ENCODE results near the gene CYP8B1. TPM values are rescaled to one million over a fixed set of nuclear protein-coding genes. Genes with fewer than 3 reads are reported as not detected.

CYP8B1 gene
- total and polyA plus RNA-seq, 2 experiments from 2014 or later, result not detected

- H3K4me2 ChIP-seq, result no peak overlapping the region
- H3K4me3 ChIP-seq, result no peak overlapping the region
- H3K4me1 Mint-ChIP-seq, result peaks cover 32% of the 10 kb centered on the region
- peaks cover 30% of the 10 kb centered on the region for H3K4me1 ChIP-seq (ENCODE audit: insufficient read depth)
- no peaks in the 10 kb centered on the region for H3K36me3 Mint-ChIP-seq (ENCODE audit: low read depth)
- H3K9me2 ChIP-seq (ENCODE audit: insufficient read depth), result peaks cover 29% of the 10 kb centered on the region
- peaks cover 3% of the 10 kb centered on the region for H3K27me3 Mint-ChIP-seq (ENCODE audit: insufficient read depth, low read depth, poor library complexity)
- H3K9me3 Mint-ChIP-seq, result peaks cover 3% of the 10 kb centered on the region; the same call in 2 of the 3 replicates
- ATAC-seq (no peak), DNase-seq (ENCODE audit: low spot score) (no peak)
- H3K27me3 ChIP-seq (ENCODE audit: insufficient read depth), result no peaks in the 10 kb centered on the region
- H3K27ac ChIP-seq (ENCODE audit: low read depth), result no peak overlapping the region
- no peaks in the 10 kb centered on the region for H4K20me1 ChIP-seq (replicated peaks; ENCODE audit: insufficient read depth)
- H2AFZ ChIP-seq, result peak overlapping the region; percentile 65; the same call in 1 of the 2 replicates
- H3K27ac Mint-ChIP-seq, result no peak overlapping the region
- TF ChIP-seq POLR2AphosphoS5 (IDR thresholded peaks at IDR 0.05; ENCODE audit: low read depth) (no peak), EZH2phosphoT487 (IDR thresholded peaks at IDR 0.05; ENCODE audit: unreplicated experiment) (no peak), REST (IDR thresholded peaks at IDR 0.05; ENCODE audit: unreplicated experiment) (no peak), JUNB (IDR thresholded peaks at IDR 0.05; ENCODE audit: unreplicated experiment) (no peak), ETS1 (IDR thresholded peaks at IDR 0.05) (no peak), EZH2 (IDR thresholded peaks at IDR 0.05; ENCODE audit: low read depth, unreplicated experiment) (no peak), ZNF114 (CRISPR knock-in tag; IDR thresholded peaks at IDR 0.05) (no peak), ZNF462 (CRISPR knock-in tag; IDR thresholded peaks at IDR 0.05) (no peak), ZNF331 (CRISPR knock-in tag; IDR thresholded peaks at IDR 0.05; ENCODE audit: low read depth) (no peak), NANOG (IDR thresholded peaks at IDR 0.05; ENCODE audit: borderline replicate concordance) (no peak), CREB1 (CRISPR knock-in tag; IDR thresholded peaks at IDR 0.05; ENCODE audit: low read depth) (no peak), STAT1 (IDR thresholded peaks at IDR 0.05; ENCODE audit: unreplicated experiment) (no peak), CTCF (conservative IDR thresholded peaks at IDR 0.05; ENCODE audit: low read depth in 2 of 2) (no peak)
- no peaks in the 10 kb centered on the region for H3K79me2 ChIP-seq (replicated peaks; ENCODE audit: insufficient read depth)
- H3K36me3 ChIP-seq (ENCODE audit: insufficient read depth), result no peaks in the 10 kb centered on the region
- no peak overlapping the region for H3K4me3 Mint-ChIP-seq
- H3F3A ChIP-seq (replicated peaks; ENCODE audit: low read depth), result 0 out of 2 replicates have a peak, but pooled peaks cover 3% of the 10 kb centered on the region
Measured at GRCh38 chr3:42894698-42895579, 19.3 kb upstream of the CYP8B1 start.

Data from GM23338 (cell line).